Adrenal gland (tissue), 12 donors: ENCODE measurements around the gene TSPYL1. TPM values are rescaled to one million over a fixed set of nuclear protein-coding genes. Genes with fewer than 3 reads are reported as not detected.
"Not testable (repeated sequence)": the region's sequence is repeated elsewhere in the genome, so short reads cannot be mapped to it uniquely, and the experiment has no call there.

ENCODE experiments used
- DNase-seq, 7 donors: peaks; one replicate each; pipeline ENCODE4 v3.0.0-alpha.2; 2019 to 2020
- H3K27ac ChIP-seq, 5 donors: fragments of 200-600 bp; sonication (generic) in 4 of 5; 1 replicate in 3 of 5; 2 replicates in 2 of 5; pipeline versions ENCODE4 v1.5.1 to v1.8.0; 2016 to 2020; ENCODE audit warnings: mild to moderate bottlenecking in 1 of 5
- H3K27me3 ChIP-seq: fragments of 200-600 bp; 2 replicates; pipeline ENCODE4 v1.8.0; 2021
- H3K36me3 ChIP-seq, 2 donors: fragments of 200-600 bp; replicated peaks in 1 of 2; 1 replicate in 1 of 2; 2 replicates in 1 of 2; pipeline versions ENCODE4 v1.5.1 to v1.8.0; 2018 to 2022
- H3K4me1 ChIP-seq, 2 donors: fragments of 200-600 bp; replicated peaks in 1 of 2; 1 replicate in 1 of 2; 2 replicates in 1 of 2; pipeline versions ENCODE4 v1.5.1 to v1.8.0; 2018 to 2021
- H3K4me3 ChIP-seq, 4 donors: fragments of 200-600 bp; sonication (generic) in 3 of 4; one replicate each; pipeline ENCODE4 v1.5.1; 2016 to 2018
- H3K9me3 ChIP-seq, 3 donors: fragments of 200-600 bp; sonication (generic) in 1 of 3; replicated peaks in 1 of 3; 1 replicate in 2 of 3; 2 replicates in 1 of 3; pipeline versions ENCODE4 v1.5.1 to v1.8.0; 2016 to 2021
- CTCF ChIP-seq, 6 experiments: fragments of 450-650 bp in 4 of 6; fragments of 200-600 bp in 2 of 6; sonication (generic) in 1 of 6; IDR thresholded peaks; 1 replicate in 5 of 6; 2 replicates in 1 of 6; pipeline versions ENCODE4 v1.5.1 to v1.8.0; 2016 to 2021; ENCODE audit warnings: antibody characterized with exemption in 6 of 6, mild to moderate bottlenecking in 2 of 6, moderate library complexity in 1 of 6
- POLR2A ChIP-seq, 2 donors: fragments of 450-650 bp; IDR thresholded peaks; one replicate each; pipeline ENCODE4 v1.6.1; 2017; ENCODE audit warnings: antibody characterized with exemption in 2 of 2, mild to moderate bottlenecking in 2 of 2, moderate library complexity in 1 of 2
- WGBS, 4 donors: extraction: QIAGEN DNeasy Blood & Tissue Kit in 2 of 4; methylation state at CpG; one replicate each; pipeline versions ENCODE4 v1.1.5 to v1.1.7; 2013 to 2017; 5-methylcytosine and 5-hydroxymethylcytosine counted together
- intact Hi-C, 2 donors: fragments of 100-400 bp; cut with DNase I; formaldehyde crosslinking; loops; one replicate each; pipeline versions ENCODE4 v1.14.1 to v1.15.0; 2022 to 2023
- polyA plus RNA-seq, 3 donors: library from polyadenylated mRNA; stranded (reverse); fragments of 200-250 nt in 2 of 3; fragments of 350-450 nt in 1 of 3; fragmentation: Illumina TruSeq in 1 of 3; extraction: RNeasy Lipid Tissue Mini Kit (QIAGEN cat#74804) in 1 of 3; gene quantifications; one replicate each; pipeline ENCODE4 v1.2.3, GENCODE V29; 2013 to 2014
- total RNA-seq, 9 donors: library from RNA; depleted of rRNA in 4 of 9; stranded (reverse); fragments of >200 nt in 4 of 9; fragments of 120-200 nt in 1 of 9; fragmentation: NEBNext Ultra II Directional in 1 of 9; extraction: Animal tissue kit (Norgen Biotek cat#: 25700) in 1 of 9; gene quantifications; one replicate each; pipeline versions ENCODE4 v1.1.0 to v1.2.4, GENCODE V29; 2013 to 2023
- donor health status: healthy with polysubstance abuse.
- donor health status: Bipolar disorder and iron deficiency.
- donor health status: DM: yes; HTN: yes; CAD: no.
- donor health status: DM: no; HTN: no; CAD: no.
- donor health status: DM: no; HTN: no; CAD: no.
- donor health status: DM: yes; HTN: yes; CAD: no.

TSPYL1 gene
- total and polyA plus RNA-seq, 12 donors: 24.8 to 271 (median 181) TPM

GRCh38 chr6:116323863-116324262, 44.1 kb upstream of the TSPYL1 start:
- H3K4me3 ChIP-seq: no peak overlapping the region
- H3K36me3 ChIP-seq: no peaks in the 10 kb centered on the region
- DNase-seq: no peak
- H3K27ac ChIP-seq: no peak overlapping the region
- no peaks in the 10 kb centered on the region for H3K9me3 ChIP-seq
- intact Hi-C loops: no loop called here
- WGBS, 4 donors: 88 to 100% (median 95%) methylated on average over 1 of the region's 1 CpG
- H3K27me3 ChIP-seq: no peaks in the 10 kb centered on the region
- no peaks in the 10 kb centered on the region for H3K4me1 ChIP-seq
- TF ChIP-seq POLR2A (IDR thresholded peaks at IDR 0.05) (no peak), CTCF (IDR thresholded peaks at IDR 0.05) (no peak)

DNA sequence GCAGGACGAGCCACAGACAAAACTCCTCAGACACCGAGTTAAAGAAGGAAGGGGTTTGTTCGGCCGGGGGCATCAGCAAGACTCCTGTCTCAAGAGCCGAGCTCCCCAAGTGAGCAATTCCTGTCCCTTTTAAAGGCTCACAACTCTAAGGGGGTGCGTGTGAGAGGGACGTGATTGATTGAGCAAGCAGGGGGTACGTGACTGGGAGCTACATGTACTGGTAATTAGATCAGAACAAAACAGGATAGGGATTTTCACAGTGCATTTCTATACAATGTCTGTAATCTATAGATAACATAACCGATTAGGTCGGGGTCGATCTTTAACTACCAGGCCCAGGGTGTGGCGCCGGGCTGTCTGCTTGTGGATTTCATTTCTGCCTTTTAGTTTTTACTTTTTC, 42.2 kb upstream of the TSPYL1 start:
- H3K4me3 ChIP-seq, intact Hi-C loops: not testable (repeated sequence)

DNA sequence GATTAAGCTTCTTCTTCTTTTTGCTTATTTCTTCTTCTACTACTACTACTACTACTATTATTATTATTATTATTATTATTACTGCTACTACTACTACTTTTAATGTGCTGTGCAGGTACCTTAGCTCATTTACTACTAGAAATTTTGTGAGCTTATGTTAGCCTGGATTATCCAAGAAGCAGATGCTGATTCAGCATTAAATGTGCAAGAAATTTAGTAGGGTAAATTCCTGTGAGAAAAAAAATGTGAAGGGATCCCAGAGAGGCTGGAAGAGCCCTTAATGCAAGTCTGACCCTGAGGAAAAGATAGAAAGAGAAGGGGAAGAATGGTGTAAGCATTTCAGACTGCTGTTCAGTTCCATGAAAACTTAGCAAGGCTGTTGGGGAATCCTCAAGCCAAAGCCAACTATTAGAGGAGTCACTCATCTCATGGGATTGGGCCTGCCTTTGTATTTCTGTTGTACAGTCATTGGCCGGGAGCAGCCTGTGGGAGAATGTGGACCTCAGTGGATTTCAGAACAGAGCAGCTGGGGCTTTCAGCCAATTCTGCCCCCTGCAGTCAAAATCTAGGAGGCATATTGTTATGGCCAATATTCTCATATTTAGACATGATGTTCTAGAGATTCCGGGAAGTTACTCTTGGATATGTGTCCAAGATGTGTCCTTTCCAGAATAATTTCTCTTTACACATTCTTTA, 37.2 kb upstream of the TSPYL1 start:
- peak in 1 of 6 experiments; percentile 20 for TF ChIP-seq CTCF (IDR thresholded peaks at IDR 0.05)
- TF ChIP-seq POLR2A (IDR thresholded peaks at IDR 0.05): no peak
- H3K4me1 ChIP-seq: peaks cover 21 to 44% of the 10 kb centered on the region in 2 donors
- no peaks in the 10 kb centered on the region for H3K9me3 ChIP-seq
- intact Hi-C loops: no loop called here
- DNase-seq: peak in 5 of 7 donors; percentile 11 to 73 (median 28)
- 70 to 84% (median 77%) methylated on average over 2 of the region's 2 CpGs for WGBS, 4 donors
- no peaks in the 10 kb centered on the region for H3K27me3 ChIP-seq
- no peak overlapping the region for H3K4me3 ChIP-seq
- no peak overlapping the region for H3K27ac ChIP-seq
- H3K36me3 ChIP-seq: no peaks in the 10 kb centered on the region

More for the DNA sequence above, 42.2 kb upstream of the TSPYL1 start:
- not testable (repeated sequence) for H3K27ac ChIP-seq, H3K27me3 ChIP-seq, H3K36me3 ChIP-seq, H3K4me1 ChIP-seq, H3K9me3 ChIP-seq, DNase-seq
- WGBS, 4 donors: 83 to 95% (median 93%) methylated on average over 13 of the region's 13 CpGs

GRCh38 chr6:116314878-116315277, 35.1 kb upstream of the TSPYL1 start:
- H3K9me3 ChIP-seq: no peaks in the 10 kb centered on the region
- peaks cover 21 to 44% of the 10 kb centered on the region in 2 donors for H3K4me1 ChIP-seq
- TF ChIP-seq POLR2A (IDR thresholded peaks at IDR 0.05): no peak
- TF ChIP-seq CTCF (IDR thresholded peaks at IDR 0.05): no peak
- no peak overlapping the region for H3K4me3 ChIP-seq
- intact Hi-C loops: no loop called here
- peak in 2 of 7 donors; percentile 18 to 21 for DNase-seq
- H3K27ac ChIP-seq: peak overlapping the region in 1 of 5 donors; percentile 21
- no peaks in the 10 kb centered on the region for H3K27me3 ChIP-seq
- no peaks in the 10 kb centered on the region for H3K36me3 ChIP-seq

- Histone ChIP-seq H3K27ac (no peak overlapping the region), H3K27me3 (no peaks in the 10 kb centered on the region), H3K9me3 (no peaks in the 10 kb centered on the region), H3K4me1 (peaks cover 21 to 44% of the 10 kb centered on the region in 2 donors), H3K4me3 (no peak overlapping the region), H3K36me3 (no peaks in the 10 kb centered on the region)
- TF ChIP-seq CTCF (IDR thresholded peaks at IDR 0.05) (no peak), POLR2A (IDR thresholded peaks at IDR 0.05) (no peak)
- no peak for DNase-seq
- intact Hi-C loops: no loop called here
These were observed 34.5 kb upstream of the TSPYL1 start for GRCh38 chr6:116314218-116314617.
